ENCODE data around the gene CHD1L. TPM values are rescaled to one million over a fixed set of nuclear protein-coding genes. Genes with fewer than 3 reads are reported as not detected.

The CHD1L gene
- total and polyA plus RNA-seq, 2 of the 4 experiments (the other 2 are of a cell fraction), result 31.2 to 47.5 TPM

GRCh38 chr1:147292631-147293251 lies 50.3 kb downstream of the CHD1L start:
- Histone ChIP-seq H3K18ac (ENCODE audit: low read depth, low read length) (peak overlapping the region; percentile 84), H2BK5ac (ENCODE audit: low read depth, low read length, poor library complexity, severe bottlenecking) (peak overlapping the region; percentile 92), H3K4ac (ENCODE audit: low read depth, low read length) (peak overlapping the region; percentile 96), H3K9me3 (ENCODE audit: control insufficient read depth, insufficient read depth, low read length) (no peaks in the 10 kb centered on the region), H2BK20ac (ENCODE audit: low read depth, low read length) (peak overlapping the region; percentile 88), H3K79me1 (ENCODE audit: low read depth in 1 of 2, low read length in 2 of 2) (peaks cover 0 to 4% of the 10 kb centered on the region in 2 experiments; a peak in 1 of 4 replicates), H3K9me1 (ENCODE audit: insufficient read depth, low read length) (no peaks in the 10 kb centered on the region; the same call in 1 of the 2 replicates), H3K23ac (ENCODE audit: low read depth, low read length) (peak overlapping the region; percentile 60), H2AK5ac (ENCODE audit: low read depth, low read length) (peak overlapping the region; percentile 93), H3K27me3 (ENCODE audit: control insufficient read depth, insufficient read depth, low read length) (no peaks in the 10 kb centered on the region), H2AFZ (replicated peaks; ENCODE audit: low read length, poor library complexity) (peak overlapping the region; percentile 62), H3K4me1 (ENCODE audit: control insufficient read depth, insufficient read depth, low read length) (peaks cover 8% of the 10 kb centered on the region), H4K20me1 (ENCODE audit: insufficient read depth, low read length) (peaks cover 4% of the 10 kb centered on the region; the same call in 1 of the 2 replicates), H3K36me3 (ENCODE audit: control insufficient read depth, insufficient read depth, low read length) (peaks cover 27% of the 10 kb centered on the region), H3K27ac (ENCODE audit: insufficient read depth, low read length) (peak overlapping the region; percentile 92), H3K4me3 (ENCODE audit: insufficient read depth, low read depth, low read length) (no peak overlapping the region), H2BK15ac (ENCODE audit: low read depth, low read length) (peak overlapping the region; percentile 64), H3K56ac (ENCODE audit: extremely low read depth, insufficient read depth, low read length) (peak overlapping the region; percentile 77), H3K4me2 (ENCODE audit: low read depth, low read length) (peak overlapping the region; percentile 74; the same call in 1 of the 2 replicates), H4K8ac (ENCODE audit: low read depth in 2 of 2, low read length in 2 of 2) (peak overlapping the region; percentile 75 to 92), H3K14ac (replicated peaks; ENCODE audit: low read depth, low read length) (peak overlapping the region; percentile 91), H3K9ac (ENCODE audit: low read depth, low read length) (no peak overlapping the region), H2BK120ac (ENCODE audit: low read depth, low read length) (peak overlapping the region; percentile 93), H4K91ac (ENCODE audit: insufficient read depth, low read depth, low read length) (peak overlapping the region; percentile 93), H2AK9ac (replicated peaks; ENCODE audit: low read depth, low read length, poor library complexity) (peak overlapping the region; percentile 58), H4K5ac (ENCODE audit: low read depth, low read length) (peak overlapping the region; percentile 62)
- ATAC-seq (ENCODE audit: low read depth) (peak; percentile 89), DNase-seq (peak; percentile 99)
- BruUV-seq (replicated peaks), result no TSS peak
- dilution Hi-C loops (cut with HindIII; ENCODE audit: low sequenced_read_pairs, unreplicated experiment) (no loop called here), intact Hi-C loops (cut with micrococcal nuclease) (loop anchor here (2.0 to 10.0 kb wide), 3 partner anchors 20 to 382 kb away; partner anchors contain the start of genes ACP6 and CHD1L), in situ Hi-C loops (cut with MboI; ENCODE audit: low sequenced_read_pairs) (loop anchor here (25.0 kb wide), 1 partner anchor 95 kb away; no protein-coding TSS in a partner anchor)
- ChIA-PET POLR2A (ENCODE audit: unreplicated experiment) (no interaction called here), CTCF (interaction anchor here (1.8 kb wide), 1 partner anchor 97 kb away, joined by 5 read pairs; no protein-coding TSS in a partner anchor)
- WGBS, 2 experiments (ENCODE audit: extremely low coverage in 2 of 2, insufficient read length in 1 of 2), result no CpG with 5 or more reads among the region's 3 CpGs
- TF ChIP-seq BHLHE40 (IDR thresholded peaks at IDR 0.05; ENCODE audit: low read depth, low read length) (peak; percentile 28; the same call in 1 of the 2 replicates), CEBPB (IDR thresholded peaks at IDR 0.05; ENCODE audit: low read depth, low read length) (peak; percentile 65), RCOR1 (IDR thresholded peaks at IDR 0.05; ENCODE audit: insufficient replicate concordance, low read length) (no peak), USF2 (IDR thresholded peaks at IDR 0.05; ENCODE audit: low read depth, low read length) (peak; percentile 44; the same call in 1 of the 2 replicates), SMC3 (IDR thresholded peaks at IDR 0.05; ENCODE audit: low read depth, low read length) (no peak), FOS (IDR thresholded peaks at IDR 0.05; ENCODE audit: low read depth, low read length) (peak; percentile 92), CTCF (conservative IDR thresholded peaks at IDR 0.05; ENCODE audit: low read depth, low read length) (no peak), POLR2A (IDR thresholded peaks at IDR 0.05; ENCODE audit: low read depth, low read length) (peak; percentile 83), RFX5 (IDR thresholded peaks at IDR 0.05; ENCODE audit: low read depth, low read length) (0 out of 2 replicates have a peak, but pooled peaks have one; percentile 1), MAFK (IDR thresholded peaks at IDR 0.05; ENCODE audit: low read depth, low read length) (peak; percentile 66), RAD21 (IDR thresholded peaks at IDR 0.05; ENCODE audit: low read length) (peak; percentile 7; the same call in 1 of the 2 replicates), ELK1 (IDR thresholded peaks at IDR 0.05; ENCODE audit: borderline replicate concordance, low read depth, low read length) (no peak; the same call in 1 of the 2 replicates), MXI1 (IDR thresholded peaks at IDR 0.05; ENCODE audit: borderline replicate concordance, low read depth, low read length) (0 out of 2 replicates have a peak, but pooled peaks have one; percentile 12), CHD1 (IDR thresholded peaks at IDR 0.05; ENCODE audit: low read depth, low read length) (no peak)

Data from IMR-90 (cell line).